A549 (cell line): Measurements from ENCODE around the gene FCSK. TPM values are rescaled to one million over a fixed set of nuclear protein-coding genes. Genes with fewer than 3 reads are reported as not detected.

Experiments used
- ATAC-seq, 2 experiments: fragments of 200-7000 bp in 1 of 2; fragments of >200 bp in 1 of 2; cut with Nextera tagmentation in 1 of 2; cut with Tn5 transposase in 1 of 2; 3 replicates each; pipeline versions ENCODE4 v1.8.0 to v1.9.1; 2018 to 2020; ENCODE audit warnings: mild to moderate bottlenecking in 1 of 2, moderate library complexity in 1 of 2
- CTCF ChIA-PET: fragments of 300-600 bp; sonication (Branson Sonifier 250); formaldehyde crosslinking; extraction: SDS; loops from one replicate; lab custom pipeline; 2021; ENCODE audit warnings: antibody characterized with exemption, inconsistent platforms; lab: Yijun Ruan, JAX
- POLR2A ChIA-PET: fragments of 350-600 bp; formaldehyde crosslinking; extraction: SDS; loops from one replicate; lab custom pipeline; 2021; ENCODE audit warnings: antibody characterized with exemption, inconsistent platforms; lab: Yijun Ruan, JAX
- DNase-seq, 2 experiments: peaks; one replicate each; pipeline versions ENCODE4 v3.0.0 to v3.0.0-alpha.2; 2011 to 2016; ENCODE audit warnings: low read depth in 1 of 2, low spot score in 1 of 2
- FAIRE-seq: peaks from 2 replicates; lab custom pipeline; 2011; peaks lifted over from hg19 to GRCh38; lab: Jason Lieb, UNC
- H3K27ac ChIP-seq, 2 experiments: fragments of >200 bp; sonication (Bioruptor Twin); formaldehyde crosslinking; 3 replicates each; pipeline ENCODE4 v1.5.1; 2016 to 2017
- H3K4me1 ChIP-seq: fragments of >200 bp; sonication (Bioruptor Twin); formaldehyde crosslinking; 3 replicates; pipeline ENCODE4 v1.6.1; 2016
- H3K4me2 ChIP-seq: fragments of >200 bp; sonication (Bioruptor Twin); formaldehyde crosslinking; 3 replicates; pipeline ENCODE4 v1.6.1; 2016
- H3K4me3 ChIP-seq: fragments of >200 bp; sonication (Bioruptor Twin); formaldehyde crosslinking; 3 replicates; pipeline ENCODE4 v1.5.1; 2016
- H3K9me3 ChIP-seq: fragments of >200 bp; sonication (Bioruptor Twin); formaldehyde crosslinking; 3 replicates; pipeline ENCODE4 v1.6.1; 2016
- BHLHE40 ChIP-seq: IDR thresholded peaks from 2 replicates; pipeline ENCODE4 v1.6.1; 2012; ENCODE audit warnings: low read depth, low read length, inconsistent platforms
- CBX8 ChIP-seq: fragments of 200-600 bp; sonication (generic); IDR thresholded peaks from 2 replicates; pipeline ENCODE4 v1.6.1; 2016
- CTCF ChIP-seq: fragments of >200 bp; sonication (Bioruptor Twin); formaldehyde crosslinking; IDR thresholded peaks from 3 replicates; pipeline ENCODE4 v1.5.1; 2016
- EHMT2 ChIP-seq: fragments of 200-600 bp; sonication (generic); IDR thresholded peaks from 2 replicates; pipeline ENCODE4 v1.6.1; 2016; ENCODE audit warnings: antibody characterized with exemption, low read depth, mild to moderate bottlenecking, moderate library complexity
- ESRRA ChIP-seq: fragments of 150-350 bp; IDR thresholded peaks from 2 replicates; pipeline ENCODE4 v1.6.1; 2014; ENCODE audit warnings: mild to moderate bottlenecking, low read length, borderline replicate concordance
- FOSL2 ChIP-seq, 2 experiments: fragments of 450-650 bp in 1 of 2; fragments of >200 bp in 1 of 2; sonication (Bioruptor Twin) in 1 of 2; formaldehyde crosslinking; IDR thresholded peaks; 2 replicates each; pipeline versions ENCODE4 v1.5.0 to v1.6.1; 2016 to 2020; ENCODE audit warnings: mild to moderate bottlenecking in 1 of 2, moderate library complexity in 1 of 2
- JUNB ChIP-seq: fragments of >200 bp; sonication (Bioruptor Twin); formaldehyde crosslinking; IDR thresholded peaks from 2 replicates; pipeline ENCODE4 v1.6.1; 2016
- KDM5A ChIP-seq: fragments of 200-600 bp; sonication (generic); IDR thresholded peaks from 2 replicates; pipeline ENCODE4 v1.6.1; 2016; ENCODE audit warnings: antibody characterized with exemption, mild to moderate bottlenecking
- NPAS2 ChIP-seq: fragments of 250-450 bp; sonication (Bioruptor Pico); IDR thresholded peaks from 2 replicates; pipeline ENCODE4 v1.8.0; 2022; ENCODE audit warnings: mild to moderate bottlenecking, moderate library complexity, borderline replicate concordance
- PBX3 ChIP-seq: IDR thresholded peaks from 2 replicates; pipeline ENCODE4 v1.6.1; 2012
- POLR2AphosphoS2 ChIP-seq: conservative IDR thresholded peaks from 2 replicates; pipeline ENCODE4 v1.6.1; 2012; ENCODE audit warnings: low read length, improper control_type of control experiment, inconsistent platforms
- SREBF2 ChIP-seq: fragments of 450-650 bp; IDR thresholded peaks from 2 replicates; pipeline ENCODE4 v1.6.1; 2014; ENCODE audit warnings: mild to moderate bottlenecking, moderate library complexity
- ZC3H11A ChIP-seq: fragments of 450-650 bp; IDR thresholded peaks from 2 replicates; pipeline ENCODE4 v1.6.1; 2014; ENCODE audit warnings: antibody characterized with exemption, mild to moderate bottlenecking
- ZNF302 ChIP-seq: fragments of 250-450 bp; sonication (Bioruptor Pico); IDR thresholded peaks from 2 replicates; pipeline ENCODE4 v1.9.0; 2021; ENCODE audit warnings: inconsistent platforms, mild to moderate bottlenecking, moderate library complexity
- ZSCAN20 ChIP-seq: fragments of 250-450 bp; sonication (Bioruptor Pico); IDR thresholded peaks from 2 replicates; pipeline ENCODE4 v1.8.0; 2022; ENCODE audit warnings: mild to moderate bottlenecking, moderate library complexity
- WGBS: methylation state at CpG from one replicate; pipeline ENCODE4 v1.1.6; 2017; ENCODE audit errors: missing lambda C conversion rate; 5-methylcytosine and 5-hydroxymethylcytosine counted together
- polyA plus RNA-seq, 4 experiments: library from polyadenylated mRNA; depleted of rRNA in 3 of 4; stranded (reverse); fragments of >200 nt; fragmentation: RNase III in 1 of 4; extraction: RNeasy Plus Mini Kit Qiagen cat#74134 plus additional on column Dnase treatment in 1 of 4; gene quantifications; 2 replicates in 3 of 4; 3 replicates in 1 of 4; pipeline ENCODE4 v1.2.3, GENCODE V29; 2011 to 2017
- TF ChIP-seq, protein P1 (sequence below): fragments of 250-450 bp; sonication (Bioruptor Pico); IDR thresholded peaks from 2 replicates; pipeline ENCODE4 v1.5.0; 2021; ENCODE audit warnings: mild to moderate bottlenecking, moderate library complexity, borderline replicate concordance

Gene FCSK
- polyA plus RNA-seq, 2 of the 4 experiments (the other 2 are of a cell fraction) = 5.7 to 6.8 TPM

DNA sequence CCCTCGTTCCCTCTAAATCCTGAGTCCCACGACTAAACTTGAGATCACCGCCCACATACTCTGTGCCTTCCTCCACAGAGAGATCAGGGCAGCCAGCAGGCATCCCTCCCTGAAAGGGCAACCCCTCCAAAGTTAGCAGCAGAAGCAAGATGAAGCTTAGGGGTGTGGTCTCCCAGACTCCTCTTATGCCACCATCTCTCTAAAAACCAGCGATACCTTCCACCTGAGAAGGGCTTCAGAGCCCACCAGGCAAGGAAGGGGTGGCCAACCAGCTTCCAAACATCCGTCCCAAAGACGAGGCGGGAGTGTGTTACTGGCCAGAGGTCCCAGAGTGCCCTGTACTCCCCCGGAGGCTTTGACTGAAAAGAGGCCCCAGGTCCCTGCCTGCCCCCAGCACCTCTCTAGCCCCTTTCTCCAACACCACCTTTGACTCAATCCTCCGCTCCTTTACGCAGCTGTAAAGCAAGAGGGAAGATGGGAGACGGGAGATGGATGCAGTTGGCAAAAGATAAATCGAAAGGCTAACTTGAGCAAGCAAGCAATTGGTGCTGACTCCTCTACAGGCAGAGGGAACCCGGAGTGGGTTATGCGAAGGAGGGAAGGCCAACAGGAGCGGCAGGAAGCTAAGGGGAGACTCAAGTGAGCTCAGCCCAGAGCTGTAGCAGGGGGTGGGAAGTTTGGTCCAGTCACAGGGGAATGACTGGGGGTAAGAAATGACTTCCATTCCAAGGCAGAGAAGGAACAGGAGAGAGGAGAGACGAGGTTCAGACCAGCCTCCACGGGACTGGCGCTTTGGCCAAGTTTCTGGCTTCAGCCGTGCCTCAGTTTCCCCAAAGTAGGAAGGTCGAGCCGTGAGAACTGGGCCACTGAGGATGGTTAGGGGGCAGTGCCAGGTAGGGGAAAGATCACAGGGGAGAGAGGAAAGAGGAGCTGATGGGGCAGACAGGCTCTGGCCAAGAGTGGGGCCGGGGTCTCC, 16.5 kb upstream of the FCSK start:
- Histone ChIP-seq H3K9me3 (no peaks in the 10 kb centered on the region), H3K27ac (peak overlapping the region; percentile 92 to 98), H3K4me2 (peak overlapping the region; percentile 89), H3K4me1 (peaks cover 51% of the 10 kb centered on the region), H3K4me3 (peak overlapping the region; percentile 69)
- ChIA-PET CTCF (interaction anchor here (0.8 to 1.9 kb wide), 4 partner anchors 13 to 57 kb away, joined by 3 to 8 read pairs (median 5); no protein-coding TSS in a partner anchor), POLR2A (interaction anchor here (0.6 to 3.6 kb wide), 4 partner anchors 16 to 153 kb away, joined by 3 to 20 read pairs (median 5); partner anchors contain the start of gene FCSK)
- TF ChIP-seq FOSL2 (IDR thresholded peaks at IDR 0.05) (no peak), FOSL2 (CRISPR knock-in tag; IDR thresholded peaks at IDR 0.05) (no peak), POLR2AphosphoS2 (no peak), CBX8 (no peak), BHLHE40 (no peak), NPAS2 (CRISPR knock-in tag) (no peak), SREBF2 (no peak), KDM5A (no peak), ZC3H11A (no peak), JUNB (no peak), CTCF (no peak), ZSCAN20 (CRISPR knock-in tag) (no peak), EHMT2 (no peak), ESRRA (no peak)
- ATAC-seq (peak in 1 of 2 experiments; percentile 21; a peak in 3 of 6 replicates), FAIRE-seq (no peak), DNase-seq (no peak)
- WGBS = 26% methylated on average over 22 of the region's 22 CpGs

DNA sequence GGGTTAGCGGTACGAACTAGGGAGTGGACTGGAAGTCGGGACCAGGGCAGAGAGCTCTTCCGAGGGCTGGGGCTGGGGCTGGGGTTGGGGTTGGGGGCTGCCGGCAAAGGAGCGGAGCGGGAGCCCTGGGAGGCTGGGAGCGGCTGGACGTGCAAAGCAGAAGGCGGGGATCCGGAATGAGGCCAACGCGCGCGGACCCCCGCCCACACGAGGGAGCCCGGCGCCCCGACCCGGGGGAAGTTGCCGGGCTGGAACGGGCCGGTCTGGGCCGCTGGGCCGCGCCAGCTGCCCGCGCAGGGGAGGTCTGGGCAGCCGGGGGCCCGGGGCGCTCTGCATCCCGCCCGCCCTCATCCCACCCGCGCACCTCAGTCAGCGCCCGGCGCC, 15.8 kb upstream of the FCSK start:
- H3K4me2 ChIP-seq = peak overlapping the region; percentile 89
- peak; percentile 2 to 66; a peak in 5 of 6 replicates for ATAC-seq
- WGBS = 2% methylated on average over 25 of the region's 39 CpGs
- ChIA-PET CTCF (interaction anchor here (0.8 to 1.9 kb wide), 5 partner anchors 21 to 58 kb away, joined by 3 to 8 read pairs (median 5); no protein-coding TSS in a partner anchor), POLR2A (interaction anchor here (0.6 to 3.6 kb wide), 5 partner anchors 11 to 153 kb away, joined by 3 to 20 read pairs (median 5); partner anchors contain the start of gene FCSK)
- DNase-seq = no peak
- no peaks in the 10 kb centered on the region for H3K9me3 ChIP-seq
- peak overlapping the region; percentile 69 for H3K4me3 ChIP-seq
- no peak for TF ChIP-seq ZNF302
- TF ChIP-seq, protein P1, sequence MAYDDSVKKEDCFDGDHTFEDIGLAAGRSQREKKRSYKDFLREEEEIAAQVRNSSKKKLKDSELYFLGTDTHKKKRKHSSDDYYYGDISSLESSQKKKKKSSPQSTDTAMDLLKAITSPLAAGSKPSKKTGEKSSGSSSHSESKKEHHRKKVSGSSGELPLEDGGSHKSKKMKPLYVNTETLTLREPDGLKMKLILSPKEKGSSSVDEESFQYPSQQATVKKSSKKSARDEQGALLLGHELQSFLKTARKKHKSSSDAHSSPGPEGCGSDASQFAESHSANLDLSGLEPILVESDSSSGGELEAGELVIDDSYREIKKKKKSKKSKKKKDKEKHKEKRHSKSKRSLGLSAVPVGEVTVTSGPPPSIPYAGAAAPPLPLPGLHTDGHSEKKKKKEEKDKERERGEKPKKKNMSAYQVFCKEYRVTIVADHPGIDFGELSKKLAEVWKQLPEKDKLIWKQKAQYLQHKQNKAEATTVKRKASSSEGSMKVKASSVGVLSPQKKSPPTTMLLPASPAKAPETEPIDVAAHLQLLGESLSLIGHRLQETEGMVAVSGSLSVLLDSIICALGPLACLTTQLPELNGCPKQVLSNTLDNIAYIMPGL (CRISPR knock-in tag) = no peak
- TF ChIP-seq PBX3 = 0 out of 2 replicates have a peak, but pooled peaks have one; percentile 6
- TF ChIP-seq, all 56 proteins: peak for 1
- FAIRE-seq = no peak
- Histone ChIP-seq H3K4me1 (peaks cover 44% of the 10 kb centered on the region), H3K27ac (peak overlapping the region; percentile 92 to 98)
